GM21619 (cell line): Measurements from ENCODE around the gene ZFPL1.

Experiments used
- ATAC-seq: cut with Tn5 transposase; IDR thresholded peaks from one replicate; pipeline ENCODE4 v1.9.1; 2021; ENCODE audit not compliant: unreplicated experiment

Gene ZFPL1

DNA sequence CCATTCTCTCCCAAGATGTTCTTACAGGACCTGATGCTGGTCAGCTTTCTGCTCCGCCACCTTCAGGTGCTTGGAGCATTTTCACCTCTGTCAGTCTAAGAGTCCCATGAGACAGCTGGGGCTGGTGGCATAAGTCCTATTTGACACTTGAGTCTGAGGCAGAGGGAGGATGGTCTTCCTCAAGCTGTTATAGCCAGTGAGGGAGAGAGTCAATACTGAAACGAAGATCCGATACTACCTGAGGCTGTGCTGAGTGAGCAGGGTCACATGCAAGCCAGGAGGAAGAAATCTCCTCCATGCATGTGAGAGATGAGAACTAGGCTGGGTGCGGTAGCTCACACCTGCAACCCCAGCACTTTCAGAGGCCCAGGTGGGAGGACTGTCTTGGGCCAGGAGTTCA lies 5.6 kb downstream of the ZFPL1 start:
- ATAC-seq = no peak

DNA sequence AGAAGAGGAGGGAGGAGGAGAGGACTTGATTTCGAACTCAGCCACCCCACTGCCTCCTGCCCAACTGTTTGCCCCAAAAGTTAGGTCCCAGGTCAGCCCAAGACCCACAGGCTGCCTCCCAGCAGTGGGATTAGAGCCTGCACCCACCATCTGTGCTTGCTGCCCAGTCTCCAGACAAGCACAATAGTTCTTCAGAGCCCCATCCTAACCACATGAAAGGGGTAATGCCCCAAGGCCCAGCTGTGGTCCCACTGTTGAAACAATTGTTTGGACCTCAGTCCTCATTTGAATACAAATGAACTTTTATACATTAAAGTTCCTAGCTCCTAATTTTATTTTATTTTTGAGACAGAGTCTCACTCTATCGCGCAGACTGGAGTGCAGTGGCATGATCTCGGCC lies 6.6 kb downstream of the ZFPL1 start:
- no peak for ATAC-seq

GRCh38 chr11:65095427-65095826 lies 11.4 kb downstream of the ZFPL1 start:
- no peak for ATAC-seq

DNA sequence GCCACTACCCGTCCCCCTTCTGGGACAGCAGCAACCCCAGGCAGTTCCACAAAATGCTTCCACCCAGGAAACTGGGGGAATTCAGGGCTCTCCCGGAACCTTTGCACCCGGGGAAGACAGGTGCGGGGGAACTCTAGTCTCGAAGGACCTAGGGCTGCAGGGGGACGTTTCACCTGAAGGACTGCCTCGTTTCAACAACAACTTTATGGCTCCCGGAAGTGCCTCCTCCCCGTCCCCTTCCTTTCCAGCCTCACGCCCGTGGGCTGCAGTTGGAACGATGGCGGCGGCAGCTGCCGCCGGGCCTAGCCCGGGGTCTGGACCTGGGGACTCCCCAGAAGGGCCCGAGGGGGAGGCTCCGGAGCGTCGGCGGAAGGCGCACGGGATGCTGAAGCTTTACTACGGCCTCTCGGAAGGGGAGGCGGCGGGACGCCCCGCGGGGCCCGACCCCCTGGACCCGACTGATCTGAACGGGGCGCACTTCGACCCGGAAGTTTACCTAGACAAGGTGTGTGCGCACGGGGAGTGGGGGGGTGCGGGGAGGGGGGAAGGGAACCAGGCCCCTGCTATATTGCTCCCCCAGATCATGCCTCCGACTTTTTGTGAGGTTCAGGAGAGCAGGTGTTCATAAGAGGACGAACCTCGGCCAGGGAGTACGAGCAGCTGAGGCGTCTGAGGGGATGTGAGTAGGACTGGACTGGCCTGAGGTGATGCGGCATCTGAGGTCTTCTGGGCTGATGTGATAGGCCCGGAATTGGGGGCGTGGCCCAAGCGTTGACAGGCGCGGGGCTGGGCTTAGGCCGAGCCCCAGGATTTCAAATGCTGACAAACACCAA lies 12.2 kb downstream of the ZFPL1 start, which contains the start of gene VPS51:
Gene VPS51, plus strand, starts transcription at position 241 of the 833 bp plus-strand sequence. Its CDS starts 37 bp downstream, at position 278.
- peak; percentile 84 for ATAC-seq

DNA sequence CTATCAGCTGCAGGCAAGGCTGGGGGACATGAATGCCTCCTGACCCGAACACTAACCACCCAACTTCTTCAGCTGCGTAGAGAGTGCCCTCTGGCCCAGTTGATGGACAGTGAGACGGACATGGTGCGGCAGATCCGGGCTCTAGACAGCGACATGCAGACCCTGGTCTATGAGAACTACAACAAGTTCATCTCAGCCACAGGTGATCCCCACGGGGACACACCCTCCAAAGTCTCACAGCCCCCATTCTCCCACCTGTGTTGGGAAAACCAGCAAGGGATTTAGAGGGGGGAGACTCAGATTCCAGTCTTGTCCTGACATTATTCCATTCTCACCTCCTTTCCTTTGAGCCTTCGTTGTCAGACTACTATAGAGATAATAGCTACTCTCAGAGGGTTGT lies 12.9 kb downstream of the ZFPL1 start:
- no peak for ATAC-seq

GRCh38 chr11:65100674-65101350 lies 16.8 kb downstream of the ZFPL1 start:
- ATAC-seq = no peak

DNA sequence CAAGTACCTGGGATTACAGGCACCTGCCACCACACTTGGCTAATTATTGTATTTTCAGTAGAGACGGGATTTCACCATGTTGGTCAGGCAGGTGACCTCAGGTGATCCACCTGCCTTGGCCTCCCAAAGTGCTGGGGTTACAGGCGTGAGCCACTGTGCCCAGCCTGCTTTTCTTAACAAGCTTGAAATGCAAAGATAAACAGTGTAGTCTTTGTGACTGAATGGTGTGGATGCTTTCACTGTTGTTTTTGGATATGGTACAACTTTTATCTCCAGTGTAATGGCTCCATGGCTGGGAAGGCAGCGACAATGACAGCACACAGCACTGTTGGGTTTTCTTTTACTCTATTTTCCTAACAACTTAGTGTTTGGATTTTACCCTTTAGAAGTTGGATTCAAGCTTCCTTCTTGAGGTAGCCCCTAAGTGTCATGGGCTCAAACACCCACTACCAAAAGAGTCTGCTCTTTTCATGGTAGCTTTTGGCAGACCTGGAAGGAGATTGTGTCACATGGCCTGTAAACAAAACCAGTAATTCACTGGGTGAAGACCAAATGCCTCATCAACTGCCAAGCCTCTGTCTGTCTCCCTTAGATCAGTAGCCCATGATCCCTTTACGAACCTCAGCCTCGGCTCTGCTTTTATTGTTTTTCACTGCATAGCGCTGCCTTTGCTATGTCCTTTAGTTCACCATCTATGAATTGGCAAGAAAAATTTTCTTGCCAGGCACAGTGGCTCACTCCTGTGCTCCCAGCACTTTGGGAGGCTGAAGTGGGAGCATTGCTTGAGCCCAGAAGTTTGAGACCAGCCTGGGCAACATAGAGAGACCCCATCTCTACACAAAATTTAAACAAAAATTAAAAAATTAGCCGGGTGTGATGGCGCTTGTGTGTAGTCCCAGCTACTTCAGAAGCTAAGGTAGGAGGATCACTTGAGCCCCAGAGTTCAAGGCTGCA lies 18.4 kb downstream of the ZFPL1 start:
- ATAC-seq = no peak

GRCh38 chr11:65103476-65103875 lies 19.5 kb downstream of the ZFPL1 start:
- no peak for ATAC-seq

DNA sequence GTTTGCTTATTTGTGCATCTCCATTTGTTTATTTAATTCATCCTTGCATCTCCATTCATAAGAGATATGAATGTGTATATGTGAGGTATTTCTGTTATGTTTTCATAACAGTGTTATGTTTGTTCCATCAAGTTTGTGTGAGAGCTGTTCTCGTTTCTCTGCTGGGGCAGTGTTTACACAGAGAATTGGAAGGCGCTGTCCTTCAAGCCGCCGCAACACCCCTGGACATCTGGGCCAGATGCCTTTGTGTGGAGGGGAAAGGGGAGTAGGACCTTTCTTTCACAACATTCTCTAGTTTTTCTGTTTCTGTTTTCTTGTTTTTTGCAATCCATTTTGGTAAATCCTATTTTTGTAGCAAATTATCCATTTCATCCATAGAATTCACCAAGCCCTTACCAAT lies 20.6 kb downstream of the ZFPL1 start:
- no peak for ATAC-seq

- no peak for ATAC-seq
Measured at GRCh38 chr11:65107078-65107477, 23.1 kb downstream of the ZFPL1 start.

DNA sequence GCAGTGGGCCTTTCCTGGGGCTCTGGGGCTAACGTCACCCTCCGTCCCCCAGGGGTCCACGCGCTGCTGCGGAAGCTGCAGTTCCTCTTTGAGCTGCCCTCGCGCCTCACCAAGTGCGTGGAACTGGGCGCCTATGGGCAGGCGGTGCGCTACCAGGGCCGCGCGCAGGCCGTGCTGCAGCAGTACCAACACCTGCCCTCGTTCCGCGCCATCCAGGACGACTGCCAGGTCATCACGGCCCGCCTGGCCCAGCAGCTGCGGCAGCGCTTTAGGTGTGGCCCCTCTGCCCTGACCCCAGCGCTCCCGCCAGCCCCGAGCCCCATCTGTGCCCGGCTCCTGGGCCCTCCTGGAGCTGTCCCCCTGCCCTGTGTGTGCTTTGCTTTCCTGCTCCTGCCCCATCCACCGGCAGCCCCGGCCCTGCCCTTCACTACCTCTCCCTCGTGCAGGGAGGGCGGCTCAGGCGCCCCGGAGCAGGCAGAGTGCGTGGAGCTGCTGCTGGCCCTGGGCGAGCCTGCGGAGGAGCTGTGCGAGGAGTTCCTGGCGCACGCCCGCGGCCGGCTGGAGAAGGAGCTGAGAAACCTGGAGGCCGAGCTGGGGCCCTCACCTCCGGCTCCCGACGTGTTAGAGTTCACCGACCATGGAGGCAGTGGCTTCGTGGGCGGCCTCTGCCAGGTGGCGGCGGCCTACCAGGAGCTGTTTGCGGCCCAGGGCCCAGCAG lies 23.9 kb downstream of the ZFPL1 start:
- ATAC-seq = no peak

DNA sequence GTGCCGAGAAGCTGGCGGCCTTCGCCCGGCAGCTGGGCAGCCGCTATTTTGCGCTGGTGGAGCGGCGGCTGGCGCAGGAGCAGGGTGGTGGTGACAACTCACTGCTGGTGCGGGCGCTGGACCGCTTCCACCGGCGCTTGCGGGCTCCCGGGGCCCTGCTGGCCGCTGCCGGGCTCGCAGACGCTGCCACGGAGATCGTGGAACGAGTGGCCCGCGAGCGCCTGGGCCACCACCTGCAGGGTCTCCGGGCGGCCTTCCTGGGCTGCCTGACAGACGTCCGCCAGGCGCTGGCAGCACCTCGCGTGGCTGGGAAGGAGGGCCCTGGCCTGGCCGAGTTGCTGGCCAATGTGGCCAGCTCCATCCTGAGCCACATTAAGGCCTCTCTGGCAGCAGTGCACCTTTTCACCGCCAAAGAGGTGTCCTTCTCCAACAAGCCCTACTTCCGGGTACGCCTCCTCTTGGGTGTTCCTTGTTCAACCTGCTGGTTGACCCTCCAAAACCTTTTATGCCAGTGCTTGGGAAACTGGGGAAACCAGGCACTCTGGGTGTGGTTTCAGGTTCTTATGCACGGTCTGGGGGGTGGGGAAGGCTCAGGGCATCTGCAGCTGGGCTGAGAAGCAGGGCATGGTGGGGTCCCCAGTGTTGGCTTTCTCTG lies 24.6 kb downstream of the ZFPL1 start:
- ATAC-seq = no peak

- no peak for ATAC-seq
Measured at GRCh38 chr11:65109231-65110198, 25.5 kb downstream of the ZFPL1 start.

- no peak for ATAC-seq
Measured at GRCh38 chr11:65110354-65110861, 26.4 kb downstream of the ZFPL1 start.

DNA sequence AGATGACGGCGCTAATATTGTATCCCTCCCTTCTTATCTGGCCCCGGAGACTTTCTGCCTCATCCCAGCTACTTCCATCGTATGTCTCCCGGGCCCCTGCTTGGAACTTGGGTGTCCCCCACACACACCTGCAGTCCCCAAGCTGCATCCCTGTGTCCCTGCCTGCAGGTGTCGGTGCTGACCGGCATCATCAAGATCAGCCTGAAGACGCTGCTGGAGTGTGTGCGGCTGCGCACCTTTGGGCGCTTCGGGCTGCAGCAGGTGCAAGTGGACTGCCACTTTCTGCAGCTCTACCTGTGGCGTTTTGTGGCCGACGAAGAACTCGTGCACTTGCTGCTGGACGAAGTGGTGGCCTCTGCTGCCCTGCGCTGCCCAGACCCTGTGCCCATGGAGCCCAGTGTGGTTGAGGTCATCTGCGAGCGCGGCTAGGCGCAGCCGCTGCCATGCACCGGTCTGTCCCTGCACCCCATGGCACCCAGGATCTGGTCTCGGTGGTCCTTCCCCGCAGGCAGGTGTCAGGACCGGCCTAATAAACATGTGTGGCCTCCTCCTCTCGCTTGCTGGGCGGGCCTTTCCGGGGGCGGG lies 27.2 kb downstream of the ZFPL1 start:
- ATAC-seq = no peak

DNA sequence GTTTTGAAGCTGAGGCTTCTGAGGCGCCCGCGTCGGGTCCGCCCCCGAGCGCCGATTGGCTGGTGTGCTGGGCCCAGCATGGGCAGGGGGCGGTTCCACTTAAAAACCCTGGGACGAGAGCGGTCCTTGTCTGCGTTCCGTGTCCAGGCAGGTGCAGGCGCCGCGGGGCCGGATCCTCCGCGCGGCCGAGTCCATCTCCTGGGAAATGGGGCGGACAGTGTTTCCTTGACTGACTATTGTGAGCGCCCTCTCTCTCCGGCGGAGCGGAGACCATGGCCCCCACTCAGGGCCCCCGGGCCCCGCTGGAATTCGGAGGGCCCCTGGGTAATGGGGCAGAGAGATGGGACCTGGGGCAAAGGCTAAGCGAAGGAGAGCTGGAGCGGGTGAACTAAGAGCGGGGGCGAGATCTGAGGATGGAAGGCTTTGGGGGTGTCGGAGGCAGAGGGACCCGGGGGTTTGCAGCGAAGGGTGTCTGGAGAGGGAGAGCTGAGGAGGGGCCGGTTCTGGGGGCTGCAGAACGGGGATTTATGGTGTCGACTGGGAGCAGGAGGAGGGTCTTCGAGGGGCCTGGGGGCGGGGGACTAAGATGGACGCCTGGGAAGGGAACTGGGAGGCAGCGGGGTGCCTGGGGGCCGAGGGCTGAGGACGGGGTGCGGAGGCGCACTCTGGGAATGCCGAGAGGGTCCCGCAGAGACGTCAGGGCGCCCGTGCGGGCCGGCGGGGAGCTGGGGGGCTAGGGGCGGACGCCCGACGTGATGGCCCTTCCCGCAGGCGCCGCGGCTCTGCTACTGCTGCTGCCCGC lies 27.9 kb downstream of the ZFPL1 start, which contains the start of gene TM7SF2:
Gene TM7SF2, plus strand, starts transcription at position 129 of the 802 bp plus-strand sequence. Its CDS starts 144 bp downstream, at position 273.
- ATAC-seq = peak; percentile 62
